IMR-90 (cell line): Measurements from ENCODE around the gene ERCC1. TPM values are rescaled to one million over a fixed set of nuclear protein-coding genes. Genes with fewer than 3 reads are reported as not detected.

ENCODE experiments used
- ATAC-seq: fragments of 200-7000 bp; cut with Tn5 transposase; 2 replicates; pipeline ENCODE4 v1.9.1; 2020; ENCODE audit warnings: low read depth, mild to moderate bottlenecking, moderate library complexity
- BruUV-seq: library from RNA; stranded (reverse); fragments of 400-500 nt; replicated peaks from 2 replicates; lab custom pipeline; 2021; lab: Mats Ljungman, UMichigan
- CTCF ChIA-PET: fragments of 300-600 bp; formaldehyde crosslinking; extraction: SDS; loops from one replicate; lab custom pipeline; 2021; ENCODE audit warnings: antibody characterized with exemption; lab: Yijun Ruan, JAX
- POLR2A ChIA-PET: fragments of 300-600 bp; sonication (Branson Sonifier 250); formaldehyde crosslinking; loops from one replicate; lab custom pipeline; 2022; ENCODE audit warnings: antibody characterized with exemption; ENCODE audit not compliant: unreplicated experiment; lab: Charles Lee
- DNase-seq: peaks from one replicate; pipeline ENCODE4 v3.0.0; 2013
- H2AFZ ChIP-seq: replicated peaks from 2 replicates; pipeline ENCODE3; 2013; ENCODE audit warnings: low read length, mild to moderate bottlenecking; ENCODE audit not compliant: poor library complexity
- H2AK5ac ChIP-seq: 2 replicates; pipeline ENCODE4 v1.6.1; 2013; ENCODE audit warnings: low read depth, low read length, inconsistent platforms
- H2AK9ac ChIP-seq: replicated peaks from 2 replicates; pipeline ENCODE3; 2013; ENCODE audit warnings: mild to moderate bottlenecking, low read depth, low read length, moderate library complexity; ENCODE audit not compliant: poor library complexity
- H2BK120ac ChIP-seq: 2 replicates; pipeline ENCODE4 v1.6.1; 2013; ENCODE audit warnings: low read depth, low read length, inconsistent platforms
- H2BK15ac ChIP-seq: 3 replicates; pipeline ENCODE4 v1.6.1; 2013; ENCODE audit warnings: low read depth, low read length, inconsistent platforms
- H2BK20ac ChIP-seq: 2 replicates; pipeline ENCODE4 v1.6.1; 2013; ENCODE audit warnings: low read depth, mild to moderate bottlenecking, inconsistent platforms, low read length, moderate library complexity
- H2BK5ac ChIP-seq: 2 replicates; pipeline ENCODE4 v1.6.1; 2013; ENCODE audit warnings: mild to moderate bottlenecking, low read depth, low read length, inconsistent platforms; ENCODE audit not compliant: poor library complexity, severe bottlenecking
- H3K14ac ChIP-seq: replicated peaks from 2 replicates; pipeline ENCODE4 v1.6.1; 2013; ENCODE audit warnings: low read depth, low read length, inconsistent platforms
- H3K18ac ChIP-seq: 2 replicates; pipeline ENCODE4 v1.6.1; 2013; ENCODE audit warnings: low read depth, low read length, control low read depth
- H3K23ac ChIP-seq: 2 replicates; pipeline ENCODE4 v1.6.1; 2013; ENCODE audit warnings: low read depth, low read length, inconsistent platforms
- H3K27ac ChIP-seq: 2 replicates; pipeline ENCODE4 v1.5.1; 2013; ENCODE audit warnings: mild to moderate bottlenecking, control low read depth, low read length; ENCODE audit not compliant: insufficient read depth
- H3K27me3 ChIP-seq: 2 replicates; pipeline ENCODE4 v1.6.1; 2013; ENCODE audit warnings: low read length; ENCODE audit not compliant: control insufficient read depth, insufficient read depth
- H3K36me3 ChIP-seq: 2 replicates; pipeline ENCODE4 v1.6.1; 2013; ENCODE audit warnings: low read length, mixed read lengths; ENCODE audit not compliant: control insufficient read depth, insufficient read depth
- H3K4ac ChIP-seq: 2 replicates; pipeline ENCODE4 v1.6.1; 2013; ENCODE audit warnings: low read depth, low read length, inconsistent platforms
- H3K4me1 ChIP-seq: 2 replicates; pipeline ENCODE4 v1.6.1; 2013; ENCODE audit warnings: low read length, mixed read lengths; ENCODE audit not compliant: control insufficient read depth, insufficient read depth
- H3K4me2 ChIP-seq: 2 replicates; pipeline ENCODE4 v1.6.1; 2013; ENCODE audit warnings: low read depth, mild to moderate bottlenecking, control low read depth, low read length, moderate library complexity
- H3K4me3 ChIP-seq: 2 replicates; pipeline ENCODE4 v1.5.1; 2013; ENCODE audit warnings: low read depth, mild to moderate bottlenecking, control low read depth, low read length, moderate library complexity; ENCODE audit not compliant: insufficient read depth
- H3K56ac ChIP-seq: 2 replicates; pipeline ENCODE4 v1.6.1; 2013; ENCODE audit warnings: low read length, inconsistent platforms; ENCODE audit not compliant: insufficient read depth; ENCODE audit errors: extremely low read depth
- H3K79me1 ChIP-seq, 2 experiments: 2 replicates each; pipeline ENCODE4 v1.6.1; 2013; ENCODE audit warnings: low read length in 2 of 2, inconsistent platforms in 1 of 2, low read depth in 1 of 2
- H3K9ac ChIP-seq: 2 replicates; pipeline ENCODE4 v1.6.1; 2013; ENCODE audit warnings: low read depth, low read length, control low read depth
- H3K9me1 ChIP-seq: 2 replicates; pipeline ENCODE4 v1.6.1; 2013; ENCODE audit warnings: low read length, inconsistent platforms; ENCODE audit not compliant: insufficient read depth
- H3K9me3 ChIP-seq: 2 replicates; pipeline ENCODE4 v1.6.1; 2013; ENCODE audit warnings: low read length; ENCODE audit not compliant: control insufficient read depth, insufficient read depth
- H4K20me1 ChIP-seq: 2 replicates; pipeline ENCODE4 v1.6.1; 2013; ENCODE audit warnings: low read length, inconsistent platforms; ENCODE audit not compliant: insufficient read depth
- H4K5ac ChIP-seq: 2 replicates; pipeline ENCODE4 v1.6.1; 2013; ENCODE audit warnings: mild to moderate bottlenecking, low read depth, low read length, control low read depth
- H4K8ac ChIP-seq, 2 experiments: 2 replicates each; pipeline ENCODE4 v1.6.1; 2013; ENCODE audit warnings: low read depth in 2 of 2, low read length in 2 of 2, control low read depth in 1 of 2, inconsistent platforms in 1 of 2
- H4K91ac ChIP-seq: 2 replicates; pipeline ENCODE4 v1.6.1; 2013; ENCODE audit warnings: low read depth, low read length, inconsistent platforms; ENCODE audit not compliant: insufficient read depth
- BHLHE40 ChIP-seq: fragments of 150-350 bp; IDR thresholded peaks from 2 replicates; pipeline ENCODE4 v1.6.1; 2016; ENCODE audit warnings: mild to moderate bottlenecking, low read depth, low read length
- CEBPB ChIP-seq: IDR thresholded peaks from 2 replicates; pipeline ENCODE4 v1.6.1; 2012; ENCODE audit warnings: low read depth, low read length, improper control_type of control experiment
- CHD1 ChIP-seq: IDR thresholded peaks from 2 replicates; pipeline ENCODE4 v1.6.1; 2012; ENCODE audit warnings: low read depth, low read length, improper control_type of control experiment
- CTCF ChIP-seq: conservative IDR thresholded peaks from 2 replicates; pipeline ENCODE4 v1.5.1; 2012; ENCODE audit warnings: mild to moderate bottlenecking, low read depth, low read length, improper control_type of control experiment
- FOS ChIP-seq: fragments of 150-350 bp; IDR thresholded peaks from 2 replicates; pipeline ENCODE4 v1.6.1; 2016; ENCODE audit warnings: low read depth, low read length
- MAFK ChIP-seq: IDR thresholded peaks from 2 replicates; pipeline ENCODE4 v1.6.1; 2012; ENCODE audit warnings: low read depth, low read length, improper control_type of control experiment
- MAZ ChIP-seq: IDR thresholded peaks from 2 replicates; pipeline ENCODE4 v1.6.1; 2012; ENCODE audit warnings: low read depth, mild to moderate bottlenecking, low read length, improper control_type of control experiment, moderate library complexity, borderline replicate concordance
- MXI1 ChIP-seq: IDR thresholded peaks from 2 replicates; pipeline ENCODE4 v1.6.1; 2012; ENCODE audit warnings: low read depth, mild to moderate bottlenecking, low read length, moderate library complexity, borderline replicate concordance
- NFE2L2 ChIP-seq: fragments of 150-350 bp; IDR thresholded peaks from 2 replicates; pipeline ENCODE4 v1.6.1; 2016; ENCODE audit warnings: low read depth, mild to moderate bottlenecking, low read length
- RAD21 ChIP-seq: IDR thresholded peaks from 2 replicates; pipeline ENCODE4 v1.6.1; 2012; ENCODE audit warnings: low read length, improper control_type of control experiment
- RCOR1 ChIP-seq: IDR thresholded peaks from 2 replicates; pipeline ENCODE4 v1.6.1; 2012; ENCODE audit warnings: mild to moderate bottlenecking, low read length, improper control_type of control experiment; ENCODE audit not compliant: insufficient replicate concordance
- RFX5 ChIP-seq: IDR thresholded peaks from 2 replicates; pipeline ENCODE4 v1.8.0; 2012; ENCODE audit warnings: low read depth, mild to moderate bottlenecking, low read length, moderate library complexity
- USF2 ChIP-seq: fragments of 150-350 bp; IDR thresholded peaks from 2 replicates; pipeline ENCODE4 v1.6.1; 2017; ENCODE audit warnings: mild to moderate bottlenecking, antibody characterized with exemption, low read length, low read depth
- WGBS, 2 experiments: methylation state at CpG; one replicate each; pipeline versions ENCODE4 v1.1.5 to v1.1.7; 2013; ENCODE audit warnings: missing lambda C conversion rate in 2 of 2; ENCODE audit not compliant: insufficient read length in 1 of 2; ENCODE audit errors: extremely low coverage in 2 of 2; 5-methylcytosine and 5-hydroxymethylcytosine counted together
- dilution Hi-C: fragments of 300-500 bp; cut with HindIII; formaldehyde crosslinking; loops from one replicate; pipeline ENCODE4 v1.14.3; 2018; ENCODE audit warnings: low sequenced_read_pairs; ENCODE audit not compliant: unreplicated experiment
- in situ Hi-C: fragments of 300-500 bp; cut with MboI; formaldehyde crosslinking; loops from 3 replicates; pipeline ENCODE4 v1.14.3; 2019; ENCODE audit warnings: low sequenced_read_pairs, inconsistent platforms, mixed read lengths
- intact Hi-C: fragments of 100-400 bp; cut with micrococcal nuclease; formaldehyde crosslinking; loops from 2 replicates; pipeline ENCODE4 v1.10.0; 2022
- polyA plus RNA-seq, 3 experiments: library from polyadenylated mRNA; depleted of rRNA; stranded (reverse); fragments of >200 nt; gene quantifications; 2 replicates each; pipeline ENCODE4 v1.2.3, GENCODE V29; 2012; ENCODE audit warnings: low replicate concordance in 1 of 3
- total RNA-seq: library from RNA; depleted of rRNA; stranded (reverse); fragments of >200 nt; gene quantifications from 2 replicates; pipeline ENCODE4 v1.2.3, GENCODE V29; 2012

The ERCC1 gene
- total and polyA plus RNA-seq, 2 of the 4 experiments (the other 2 are of a cell fraction): 84.2 to 132 TPM

GRCh38 chr19:45455707-45456499, 32.2 kb upstream of the ERCC1 start:
- H3K9me1 ChIP-seq: peaks cover 13% of the 10 kb centered on the region
- ChIA-PET CTCF (no interaction called here), POLR2A (interaction anchor here (0.6 kb wide), 2 partner anchors 12 to 34 kb away, joined by 4 to 17 read pairs; partner anchors contain the start of gene FOSB)
- H3K27me3 ChIP-seq: no peaks in the 10 kb centered on the region
- H3K4me1 ChIP-seq: peaks cover 11% of the 10 kb centered on the region
- peak; percentile 99 for DNase-seq
- peak overlapping the region; percentile 71 for H2BK5ac ChIP-seq
- in situ Hi-C loops: no loop called here
- no peaks in the 10 kb centered on the region for H3K36me3 ChIP-seq
- BruUV-seq: no TSS peak
- H3K9ac ChIP-seq: no peak overlapping the region
- peak overlapping the region in 1 of 2 experiments; percentile 68; a peak in 1 of 4 replicates for H4K8ac ChIP-seq
- H3K79me1 ChIP-seq: peaks cover 0 to 19% of the 10 kb centered on the region in 2 experiments; a peak in 2 of 4 replicates
- peak overlapping the region; percentile 64; the same call in 1 of the 2 replicates for H2BK20ac ChIP-seq
- H2AK5ac ChIP-seq: peak overlapping the region; percentile 71
- H2AK9ac ChIP-seq: peak overlapping the region; percentile 82
- peak overlapping the region; percentile 74 for H2AFZ ChIP-seq
- peak overlapping the region; percentile 44 for H3K4me2 ChIP-seq
- ATAC-seq: peak; percentile 89
- peaks cover 8% of the 10 kb centered on the region for H4K20me1 ChIP-seq
- peak overlapping the region; percentile 49; the same call in 1 of the 2 replicates for H4K91ac ChIP-seq
- peak overlapping the region; percentile 43; the same call in 2 of the 3 replicates for H2BK15ac ChIP-seq
- WGBS, 2 experiments: 0% methylated on average over 8 of the region's 27 CpGs; no CpG with 5 or more reads in 1 of the 2 experiments
- peak overlapping the region; percentile 76 for H2BK120ac ChIP-seq
- H3K18ac ChIP-seq: no peak overlapping the region
- H3K4ac ChIP-seq: peak overlapping the region; percentile 73
- H4K5ac ChIP-seq: no peak overlapping the region
- dilution Hi-C loops: no loop called here
- no peak overlapping the region for H3K56ac ChIP-seq
- H3K14ac ChIP-seq: peak overlapping the region; percentile 6; the same call in 1 of the 2 replicates
- H3K9me3 ChIP-seq: no peaks in the 10 kb centered on the region
- 0 out of 2 replicates have a peak overlapping the region, but pooled peaks have one; percentile 1 for H3K4me3 ChIP-seq
- H3K23ac ChIP-seq: peak overlapping the region; percentile 44; the same call in 1 of the 2 replicates
- intact Hi-C loops: no loop called here
- peak overlapping the region; percentile 66 for H3K27ac ChIP-seq
- TF ChIP-seq RAD21: 0 out of 2 replicates have a peak, but pooled peaks have one; percentile 29
- peak; percentile 18 for TF ChIP-seq CEBPB
- TF ChIP-seq MAZ: peak; percentile 97
- TF ChIP-seq RCOR1: no peak
- TF ChIP-seq RFX5: no peak
- peak; percentile 97 for TF ChIP-seq FOS
- TF ChIP-seq MXI1: no peak; the same call in 1 of the 2 replicates
- peak; percentile 70; the same call in 1 of the 2 replicates for TF ChIP-seq NFE2L2
- peak; percentile 39; the same call in 1 of the 2 replicates for TF ChIP-seq MAFK
- TF ChIP-seq USF2: peak; percentile 90
- no peak for TF ChIP-seq CTCF
- peak; percentile 94 for TF ChIP-seq BHLHE40
- 0 out of 2 replicates have a peak, but pooled peaks have one; percentile 15 for TF ChIP-seq CHD1
